Epithelial cell of esophagus (primary cell): ENCODE measurements around the gene JUP.

Experiments used
- DNase-seq: peaks from one replicate; pipeline ENCODE4 v3.0.0; 2010; ENCODE audit warnings: low read depth
- H3K4me3 ChIP-seq: 2 replicates; pipeline ENCODE4 v1.5.1; 2011; ENCODE audit warnings: mild to moderate bottlenecking, low read length, control low read depth
- CTCF ChIP-seq: IDR thresholded peaks from 2 replicates; pipeline ENCODE4 v1.5.1; 2011; ENCODE audit warnings: low read depth, mild to moderate bottlenecking, low read length, control low read depth, inconsistent platforms; ENCODE audit not compliant: insufficient read depth; ENCODE audit errors: missing control alignments

JUP gene

GRCh38 chr17:41730479-41730878, 56.0 kb downstream of the JUP start:
- H3K4me3 ChIP-seq: no peak overlapping the region
- DNase-seq: no peak
- TF ChIP-seq CTCF: no peak

GRCh38 chr17:41728056-41728455, 58.5 kb downstream of the JUP start:
- H3K4me3 ChIP-seq: no peak overlapping the region
- no peak for DNase-seq
- TF ChIP-seq CTCF: no peak

GRCh38 chr17:41725134-41725533, 61.4 kb downstream of the JUP start:
- no peak for TF ChIP-seq CTCF
- no peak overlapping the region for H3K4me3 ChIP-seq
- DNase-seq: no peak

GRCh38 chr17:41724476-41725050, 61.9 kb downstream of the JUP start:
- H3K4me3 ChIP-seq: no peak overlapping the region
- DNase-seq: no peak
- TF ChIP-seq CTCF: no peak

- no peak for TF ChIP-seq CTCF
- H3K4me3 ChIP-seq: no peak overlapping the region
- DNase-seq: no peak
Observed at GRCh38 chr17:41723801-41724475, 62.6 kb downstream of the JUP start.

GRCh38 chr17:41722231-41722630, 64.3 kb downstream of the JUP start:
- H3K4me3 ChIP-seq: no peak overlapping the region
- TF ChIP-seq CTCF: no peak
- DNase-seq: no peak

GRCh38 chr17:41718287-41718645, 68.2 kb downstream of the JUP start:
- no peak overlapping the region for H3K4me3 ChIP-seq
- TF ChIP-seq CTCF: no peak

More at GRCh38 chr17:41718287-41718645, 68.2 kb downstream of the JUP start:
- no peak for DNase-seq
